ENCODE measurements around the gene PEX26. TPM values are rescaled to one million over a fixed set of nuclear protein-coding genes. Genes with fewer than 3 reads are reported as not detected.
A peak's percentile ranks its signal among the peaks of the same experiment; 100 is the strongest.

The PEX26 gene
- total RNA-seq, 2 donors from 2014 or later: 15.1 to 18.4 TPM

DNA sequence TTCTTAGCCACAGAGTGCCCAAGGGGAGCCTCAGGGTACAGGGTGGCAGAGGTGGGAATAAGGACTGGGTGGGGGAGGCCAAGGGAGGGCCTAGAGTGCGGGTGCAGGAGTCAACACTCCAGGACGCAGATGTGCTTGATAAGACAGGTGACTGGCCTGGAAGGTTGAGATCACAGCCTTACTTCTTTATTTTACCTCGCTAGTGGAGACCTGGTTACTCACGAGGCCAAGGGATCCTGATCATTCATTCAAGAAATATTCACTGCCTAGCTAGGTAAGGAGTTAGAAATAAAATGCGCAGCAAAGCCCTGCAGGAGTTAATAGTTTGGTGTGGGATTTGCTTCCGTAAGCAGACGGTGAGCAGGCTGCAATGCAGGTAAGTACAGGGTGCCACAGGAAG is 13.2 kb upstream of the PEX26 start:
- DNase-seq (ENCODE audit: low spot score): no peak
- no peaks in the 10 kb centered on the region for H3K36me3 ChIP-seq
- TF ChIP-seq, protein P1, sequence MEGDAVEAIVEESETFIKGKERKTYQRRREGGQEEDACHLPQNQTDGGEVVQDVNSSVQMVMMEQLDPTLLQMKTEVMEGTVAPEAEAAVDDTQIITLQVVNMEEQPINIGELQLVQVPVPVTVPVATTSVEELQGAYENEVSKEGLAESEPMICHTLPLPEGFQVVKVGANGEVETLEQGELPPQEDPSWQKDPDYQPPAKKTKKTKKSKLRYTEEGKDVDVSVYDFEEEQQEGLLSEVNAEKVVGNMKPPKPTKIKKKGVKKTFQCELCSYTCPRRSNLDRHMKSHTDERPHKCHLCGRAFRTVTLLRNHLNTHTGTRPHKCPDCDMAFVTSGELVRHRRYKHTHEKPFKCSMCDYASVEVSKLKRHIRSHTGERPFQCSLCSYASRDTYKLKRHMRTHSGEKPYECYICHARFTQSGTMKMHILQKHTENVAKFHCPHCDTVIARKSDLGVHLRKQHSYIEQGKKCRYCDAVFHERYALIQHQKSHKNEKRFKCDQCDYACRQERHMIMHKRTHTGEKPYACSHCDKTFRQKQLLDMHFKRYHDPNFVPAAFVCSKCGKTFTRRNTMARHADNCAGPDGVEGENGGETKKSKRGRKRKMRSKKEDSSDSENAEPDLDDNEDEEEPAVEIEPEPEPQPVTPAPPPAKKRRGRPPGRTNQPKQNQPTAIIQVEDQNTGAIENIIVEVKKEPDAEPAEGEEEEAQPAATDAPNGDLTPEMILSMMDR (IDR thresholded peaks at IDR 0.05): no peak
- no peak overlapping the region for H3K27ac ChIP-seq
- H3K4me3 ChIP-seq: no peak overlapping the region
- no peaks in the 10 kb centered on the region for H3K9me3 ChIP-seq
- peaks cover 0 to 31% of the 10 kb centered on the region in 2 donors for H3K4me1 ChIP-seq
- no peaks in the 10 kb centered on the region for H3K27me3 ChIP-seq

DNA sequence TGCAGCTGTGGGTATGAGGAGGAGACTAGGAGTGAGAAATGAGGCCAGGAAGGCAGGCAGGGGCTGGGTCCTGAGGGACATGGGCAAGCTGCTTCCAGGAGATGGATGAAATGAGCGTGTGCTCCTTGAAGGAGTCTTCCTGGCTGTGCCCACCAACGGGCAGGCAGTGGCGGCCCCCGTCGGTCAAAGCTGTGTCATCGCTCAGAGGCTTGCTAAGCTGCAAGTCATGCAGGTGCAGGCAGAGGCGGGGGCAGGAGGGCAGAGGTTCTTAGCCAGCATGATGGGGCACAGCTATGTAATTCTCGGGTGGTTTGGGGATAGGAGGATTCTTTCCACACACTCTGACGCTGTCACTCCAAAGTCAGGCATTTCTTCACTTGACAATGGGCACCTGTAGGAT is 12.5 kb upstream of the PEX26 start:
- Histone ChIP-seq H3K9me3 (no peaks in the 10 kb centered on the region), H3K27ac (no peak overlapping the region), H3K4me1 (peaks cover 0 to 31% of the 10 kb centered on the region in 2 donors), H3K4me3 (no peak overlapping the region), H3K27me3 (no peaks in the 10 kb centered on the region), H3K36me3 (no peaks in the 10 kb centered on the region)
- no peak for DNase-seq (ENCODE audit: low spot score)
- TF ChIP-seq, protein P1 (IDR thresholded peaks at IDR 0.05): no peak

DNA sequence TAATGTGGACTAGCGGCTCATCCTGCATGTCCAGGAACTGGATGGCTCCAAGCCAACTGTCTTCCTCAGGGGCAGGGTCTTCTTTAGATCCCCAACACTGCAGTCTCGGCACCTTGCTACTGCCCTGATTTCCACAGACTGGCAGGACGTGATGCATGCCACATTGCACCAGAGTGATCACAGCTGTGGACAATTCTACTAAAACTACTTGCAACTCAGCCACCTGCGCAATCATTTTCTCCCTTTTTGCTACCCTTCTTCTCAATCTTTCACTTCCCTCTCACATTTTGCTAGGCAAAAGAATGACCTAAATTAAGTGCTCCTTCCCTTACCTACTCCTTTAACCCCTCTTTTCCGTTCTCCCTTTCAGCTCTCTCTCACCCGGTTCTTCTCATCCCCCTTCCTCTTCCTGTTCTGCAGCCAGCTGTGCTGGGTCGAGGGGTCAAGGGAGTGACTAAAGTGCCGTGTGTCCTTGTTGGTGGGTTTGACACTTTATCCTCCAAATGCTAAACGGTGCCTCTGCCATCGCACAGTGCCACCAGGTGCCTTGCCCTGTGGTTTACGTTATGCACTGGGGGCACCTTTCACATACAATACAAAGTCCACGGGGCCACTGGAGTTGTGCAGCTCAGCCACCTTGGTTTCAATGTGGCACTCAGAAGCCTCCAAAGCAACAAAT is 11.5 kb upstream of the PEX26 start:
- H3K27me3 ChIP-seq: no peaks in the 10 kb centered on the region
- TF ChIP-seq, protein P1 (IDR thresholded peaks at IDR 0.05): no peak
- peaks cover 0 to 24% of the 10 kb centered on the region in 2 donors for H3K4me1 ChIP-seq
- H3K27ac ChIP-seq: peak overlapping the region; percentile 62 to 86
- H3K9me3 ChIP-seq: no peaks in the 10 kb centered on the region
- no peaks in the 10 kb centered on the region for H3K36me3 ChIP-seq
- no peak overlapping the region for H3K4me3 ChIP-seq
- DNase-seq (ENCODE audit: low spot score): no peak

DNA sequence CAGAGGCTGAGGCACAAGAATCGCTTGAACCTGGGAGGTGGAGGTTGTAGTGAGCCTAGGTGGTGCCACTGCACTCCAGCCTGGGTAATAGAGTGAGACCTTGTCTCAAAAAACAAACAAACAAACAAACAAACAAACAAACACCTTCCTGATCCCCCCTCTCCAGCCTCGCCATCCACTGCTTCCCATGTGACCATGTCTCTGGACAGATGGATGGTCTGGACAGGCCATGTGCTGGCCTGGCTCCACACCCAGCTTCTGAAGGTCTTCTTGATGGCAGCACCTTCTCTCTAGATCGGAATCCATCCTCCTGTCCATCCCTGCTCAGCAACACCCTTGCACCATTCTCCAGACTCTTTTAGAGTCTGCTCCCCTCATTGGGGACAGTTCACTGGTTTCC is 10.7 kb upstream of the PEX26 start:
- peak overlapping the region; percentile 62 to 86 for H3K27ac ChIP-seq

DNA sequence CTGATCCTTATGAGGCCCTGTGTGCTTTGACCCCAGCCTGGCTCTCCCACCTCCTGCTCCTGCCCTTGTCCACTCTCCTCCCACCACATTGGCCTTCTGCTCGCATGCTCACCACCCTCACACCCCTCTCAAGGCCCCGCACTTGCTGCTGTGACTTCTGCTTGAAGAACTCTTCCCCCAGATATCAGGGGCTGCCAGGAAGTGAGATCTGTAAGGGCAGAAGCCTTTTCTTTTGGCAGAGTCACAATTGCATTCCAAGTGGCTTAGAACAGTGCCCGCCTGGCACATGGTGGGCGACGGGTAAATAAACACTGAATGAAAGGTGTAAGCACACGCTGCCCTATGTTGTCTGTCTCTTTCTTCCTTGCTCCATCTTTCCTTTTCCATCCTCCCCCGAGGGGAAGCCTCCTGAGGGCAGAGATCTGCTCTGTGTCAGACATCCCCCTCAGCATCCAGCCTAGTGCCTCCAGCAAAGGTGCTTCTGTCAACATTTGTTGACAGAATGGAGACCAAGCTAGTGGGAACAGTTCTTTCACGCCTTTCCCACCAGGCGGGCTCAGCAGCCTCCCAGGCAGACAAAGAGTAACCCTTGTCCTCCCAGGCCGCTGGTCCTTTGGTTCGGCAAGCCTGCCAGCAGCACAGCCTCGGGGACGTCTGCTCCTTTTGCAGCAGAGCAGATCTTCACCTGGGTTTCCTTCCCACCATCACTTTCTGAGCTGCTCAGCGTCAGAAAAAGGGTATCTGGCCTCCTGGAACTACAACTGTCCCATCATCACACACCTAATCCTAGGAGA is 10.0 kb upstream of the PEX26 start:
- Histone ChIP-seq H3K4me1 (peaks cover 0 to 19% of the 10 kb centered on the region in 2 donors), H3K27ac (peak overlapping the region; percentile 62 to 86), H3K4me3 (no peak overlapping the region), H3K9me3 (no peaks in the 10 kb centered on the region), H3K36me3 (no peaks in the 10 kb centered on the region), H3K27me3 (no peaks in the 10 kb centered on the region)
- no peak for DNase-seq (ENCODE audit: low spot score)
- TF ChIP-seq, protein P1 (IDR thresholded peaks at IDR 0.05): no peak

More for the DNA sequence above, 10.7 kb upstream of the PEX26 start:
- Histone ChIP-seq H3K27me3 (no peaks in the 10 kb centered on the region), H3K4me1 (peaks cover 0 to 19% of the 10 kb centered on the region in 2 donors), H3K9me3 (no peaks in the 10 kb centered on the region), H3K4me3 (no peak overlapping the region), H3K36me3 (no peaks in the 10 kb centered on the region)
- TF ChIP-seq, protein P1 (IDR thresholded peaks at IDR 0.05): no peak
- no peak for DNase-seq (ENCODE audit: low spot score)
